ENCODE measurements around the gene IPO8.

DNA sequence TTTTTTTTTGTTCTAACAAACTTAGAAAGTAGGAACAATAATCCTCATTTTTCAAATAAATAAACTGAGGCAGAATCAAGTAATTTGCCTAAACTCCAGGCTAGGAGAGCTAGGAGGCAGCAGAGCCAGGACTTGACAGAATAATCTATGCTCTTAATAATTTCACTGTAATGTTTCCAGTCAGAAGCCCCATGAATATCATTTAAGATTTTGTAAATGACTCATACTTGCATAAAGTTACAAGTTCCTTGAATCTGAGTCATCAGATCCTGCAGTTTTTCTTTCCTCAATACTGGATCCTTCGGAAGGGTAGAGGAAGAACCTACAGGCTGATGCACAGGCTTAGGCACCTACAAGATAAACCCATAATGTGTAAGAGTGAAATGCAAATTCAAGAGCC, 30.1 kb upstream of the IPO8 start:
- TF ChIP-seq CTCF (IDR thresholded peaks at IDR 0.05) (no peak), POLR2A (IDR thresholded peaks at IDR 0.05) (no peak)
